Measurements from ENCODE around the gene SPO11. TPM values are rescaled to one million over a fixed set of nuclear protein-coding genes. Genes with fewer than 3 reads are reported as not detected.

The SPO11 gene
- total RNA-seq, 1 experiment from 2014 or later: not detected

DNA sequence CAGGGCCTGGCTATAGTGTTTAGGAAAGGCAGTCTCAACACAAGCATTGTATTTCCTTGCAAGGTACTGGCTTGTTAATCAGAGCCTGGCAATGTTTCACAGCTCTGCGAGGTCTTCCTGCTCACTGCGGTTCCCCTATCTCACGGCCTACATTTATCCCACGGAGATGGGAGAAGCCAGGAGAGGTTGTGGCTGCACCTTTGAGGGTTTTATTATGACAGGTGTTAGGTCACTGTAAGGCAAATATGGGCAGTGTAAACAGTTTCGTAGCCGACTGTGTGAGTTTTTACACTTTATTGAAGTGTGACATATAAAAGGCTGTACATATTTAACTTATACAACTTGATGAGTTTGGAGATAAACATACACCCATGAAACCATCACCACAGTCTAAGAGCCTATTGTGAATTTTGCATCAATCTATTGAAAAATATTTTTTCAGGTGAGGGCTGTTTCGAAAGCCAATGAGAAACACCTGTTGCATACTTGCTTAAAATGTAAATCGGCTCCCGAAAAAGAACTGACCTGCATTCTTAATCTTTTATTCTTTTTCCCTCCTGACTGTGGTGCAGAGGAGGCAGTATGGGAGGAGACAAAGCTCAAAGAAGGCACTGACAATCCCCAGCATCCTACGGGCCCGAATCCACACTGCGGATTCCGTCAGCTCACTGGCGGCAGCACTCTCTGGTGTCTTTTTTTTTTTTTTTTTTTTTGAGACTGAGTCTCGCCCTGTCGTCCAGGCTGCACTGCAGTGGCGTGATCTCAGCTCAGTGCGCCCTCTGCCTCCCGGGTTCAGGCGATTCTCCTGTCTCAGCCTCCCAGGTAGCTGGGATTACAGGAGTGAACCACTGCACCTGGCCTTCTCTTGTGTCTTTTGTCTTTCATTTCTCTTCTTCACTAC lies 54.1 kb downstream of the SPO11 start:
- Histone ChIP-seq H3K27me3 (ENCODE audit: insufficient read depth, low read length) (no peaks in the 10 kb centered on the region), H3K9me3 (ENCODE audit: control insufficient read depth in 1 of 2, insufficient read depth in 1 of 2, low read depth in 1 of 2, low read length in 2 of 2) (no peaks in the 10 kb centered on the region), H2AFZ (ENCODE audit: low read depth, low read length, poor library complexity, severe bottlenecking) (no peak overlapping the region), H4K20me1 (ENCODE audit: insufficient read depth) (peaks cover 7% of the 10 kb centered on the region; the same call in 1 of the 2 replicates), H3K36me3 (ENCODE audit: control insufficient read depth in 1 of 2, insufficient read depth in 2 of 2, low read length in 2 of 2) (peaks cover 0 to 3% of the 10 kb centered on the region in 2 experiments; a peak in 2 of 4 replicates), H3K79me2 (ENCODE audit: insufficient read depth, low read length) (no peaks in the 10 kb centered on the region), H3K27ac (ENCODE audit: low read depth, low read length) (no peak overlapping the region), H3K9me2 (ENCODE audit: insufficient read depth) (no peaks in the 10 kb centered on the region), H3K4me2 (ENCODE audit: low read length) (no peak overlapping the region), H3K4me3 (replicated peaks in 1 of 2; ENCODE audit: low read depth in 1 of 2, low read length in 2 of 2) (no peak overlapping the region), H3K4me1 (ENCODE audit: control insufficient read depth in 1 of 2, insufficient read depth in 2 of 2, low read length in 2 of 2) (peaks cover 2% of the 10 kb centered on the region in 2 experiments; a peak in 3 of 4 replicates), H3K9ac (ENCODE audit: low read length) (no peak overlapping the region)
- ATAC-seq (no peak), DNase-seq (ENCODE audit: low read depth, low spot score) (no peak)
- no TSS peak for BruUV-seq (replicated peaks)
- POLR2A ChIA-PET: no interaction called here
- RAD21 ChIA-PET (ENCODE audit: low non-redundant PET in 1 of 2, low total read pairs in 2 of 2, uncharacterized antibody in 2 of 2, unreplicated experiment in 2 of 2): no interaction called here
- TF ChIP-seq, protein P1, sequence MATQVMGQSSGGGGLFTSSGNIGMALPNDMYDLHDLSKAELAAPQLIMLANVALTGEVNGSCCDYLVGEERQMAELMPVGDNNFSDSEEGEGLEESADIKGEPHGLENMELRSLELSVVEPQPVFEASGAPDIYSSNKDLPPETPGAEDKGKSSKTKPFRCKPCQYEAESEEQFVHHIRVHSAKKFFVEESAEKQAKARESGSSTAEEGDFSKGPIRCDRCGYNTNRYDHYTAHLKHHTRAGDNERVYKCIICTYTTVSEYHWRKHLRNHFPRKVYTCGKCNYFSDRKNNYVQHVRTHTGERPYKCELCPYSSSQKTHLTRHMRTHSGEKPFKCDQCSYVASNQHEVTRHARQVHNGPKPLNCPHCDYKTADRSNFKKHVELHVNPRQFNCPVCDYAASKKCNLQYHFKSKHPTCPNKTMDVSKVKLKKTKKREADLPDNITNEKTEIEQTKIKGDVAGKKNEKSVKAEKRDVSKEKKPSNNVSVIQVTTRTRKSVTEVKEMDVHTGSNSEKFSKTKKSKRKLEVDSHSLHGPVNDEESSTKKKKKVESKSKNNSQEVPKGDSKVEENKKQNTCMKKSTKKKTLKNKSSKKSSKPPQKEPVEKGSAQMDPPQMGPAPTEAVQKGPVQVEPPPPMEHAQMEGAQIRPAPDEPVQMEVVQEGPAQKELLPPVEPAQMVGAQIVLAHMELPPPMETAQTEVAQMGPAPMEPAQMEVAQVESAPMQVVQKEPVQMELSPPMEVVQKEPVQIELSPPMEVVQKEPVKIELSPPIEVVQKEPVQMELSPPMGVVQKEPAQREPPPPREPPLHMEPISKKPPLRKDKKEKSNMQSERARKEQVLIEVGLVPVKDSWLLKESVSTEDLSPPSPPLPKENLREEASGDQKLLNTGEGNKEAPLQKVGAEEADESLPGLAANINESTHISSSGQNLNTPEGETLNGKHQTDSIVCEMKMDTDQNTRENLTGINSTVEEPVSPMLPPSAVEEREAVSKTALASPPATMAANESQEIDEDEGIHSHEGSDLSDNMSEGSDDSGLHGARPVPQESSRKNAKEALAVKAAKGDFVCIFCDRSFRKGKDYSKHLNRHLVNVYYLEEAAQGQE (IDR thresholded peaks at IDR 0.05; ENCODE audit: low read depth): no peak
- TF ChIP-seq CEBPB (IDR thresholded peaks at IDR 0.05; ENCODE audit: low read depth): no peak
- TF ChIP-seq, protein P2, sequence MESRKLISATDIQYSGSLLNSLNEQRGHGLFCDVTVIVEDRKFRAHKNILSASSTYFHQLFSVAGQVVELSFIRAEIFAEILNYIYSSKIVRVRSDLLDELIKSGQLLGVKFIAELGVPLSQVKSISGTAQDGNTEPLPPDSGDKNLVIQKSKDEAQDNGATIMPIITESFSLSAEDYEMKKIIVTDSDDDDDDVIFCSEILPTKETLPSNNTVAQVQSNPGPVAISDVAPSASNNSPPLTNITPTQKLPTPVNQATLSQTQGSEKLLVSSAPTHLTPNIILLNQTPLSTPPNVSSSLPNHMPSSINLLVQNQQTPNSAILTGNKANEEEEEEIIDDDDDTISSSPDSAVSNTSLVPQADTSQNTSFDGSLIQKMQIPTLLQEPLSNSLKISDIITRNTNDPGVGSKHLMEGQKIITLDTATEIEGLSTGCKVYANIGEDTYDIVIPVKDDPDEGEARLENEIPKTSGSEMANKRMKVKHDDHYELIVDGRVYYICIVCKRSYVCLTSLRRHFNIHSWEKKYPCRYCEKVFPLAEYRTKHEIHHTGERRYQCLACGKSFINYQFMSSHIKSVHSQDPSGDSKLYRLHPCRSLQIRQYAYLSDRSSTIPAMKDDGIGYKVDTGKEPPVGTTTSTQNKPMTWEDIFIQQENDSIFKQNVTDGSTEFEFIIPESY (IDR thresholded peaks at IDR 0.05; ENCODE audit: extremely low read depth, insufficient replicate concordance, low read length): no peak
- TF ChIP-seq SIN3A (IDR thresholded peaks at IDR 0.05; ENCODE audit: low read depth): no peak
- TF ChIP-seq, protein P3, sequence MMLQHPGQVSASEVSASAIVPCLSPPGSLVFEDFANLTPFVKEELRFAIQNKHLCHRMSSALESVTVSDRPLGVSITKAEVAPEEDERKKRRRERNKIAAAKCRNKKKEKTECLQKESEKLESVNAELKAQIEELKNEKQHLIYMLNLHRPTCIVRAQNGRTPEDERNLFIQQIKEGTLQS (IDR thresholded peaks at IDR 0.05): no peak
- TF ChIP-seq EGR1 (IDR thresholded peaks at IDR 0.05; ENCODE audit: low read depth): no peak
- intact Hi-C loops (cut with micrococcal nuclease): loop anchor here (10.0 kb wide), 1 partner anchor 211 kb away; no protein-coding TSS in a partner anchor
- CTCF ChIA-PET: interaction anchor here (2.2 kb wide), 1 partner anchor 115 kb away, joined by 5 read pairs; no protein-coding TSS in a partner anchor
